ENCODE data around the gene NCEH1.
"Not testable (repeated sequence)": the region's sequence is repeated elsewhere in the genome, so short reads cannot be mapped to it uniquely, and the experiment has no call there.

The NCEH1 gene

GRCh38 chr3:172707030-172707429 lies 3.8 kb downstream of the NCEH1 start:
- DNase-seq (ENCODE audit: low spot score) = no peak

- DNase-seq (ENCODE audit: low spot score) = no peak
Observed at GRCh38 chr3:172705170-172705569, 5.7 kb downstream of the NCEH1 start.

- no peak for DNase-seq (ENCODE audit: low spot score)
Observed at GRCh38 chr3:172704001-172704400, 6.9 kb downstream of the NCEH1 start.

GRCh38 chr3:172702731-172703130 lies 8.1 kb downstream of the NCEH1 start:
- not testable (repeated sequence) for DNase-seq (ENCODE audit: low spot score)

GRCh38 chr3:172702256-172702655 lies 8.6 kb downstream of the NCEH1 start:
- DNase-seq (ENCODE audit: low spot score) = no peak

GRCh38 chr3:172701751-172702150 lies 9.1 kb downstream of the NCEH1 start:
- no peak for DNase-seq (ENCODE audit: low spot score)

- no peak for DNase-seq (ENCODE audit: low spot score)
Observed at GRCh38 chr3:172700936-172701455, 9.9 kb downstream of the NCEH1 start.

GRCh38 chr3:172700256-172700655 lies 10.6 kb downstream of the NCEH1 start:
- no peak for DNase-seq (ENCODE audit: low spot score)

- no peak for DNase-seq (ENCODE audit: low spot score)
Observed at GRCh38 chr3:172699031-172699430, 11.8 kb downstream of the NCEH1 start.

- DNase-seq (ENCODE audit: low spot score) = no peak
Observed at GRCh38 chr3:172698631-172699030, 12.2 kb downstream of the NCEH1 start.

- no peak for DNase-seq (ENCODE audit: low spot score)
Observed at GRCh38 chr3:172697558-172697957, 13.3 kb downstream of the NCEH1 start.

- DNase-seq (ENCODE audit: low spot score) = no peak
Observed at GRCh38 chr3:172696357-172696756, 14.5 kb downstream of the NCEH1 start.

- DNase-seq (ENCODE audit: low spot score) = no peak
Observed at GRCh38 chr3:172694573-172695246, 16.2 kb downstream of the NCEH1 start.

GRCh38 chr3:172692751-172693338 lies 18.0 kb downstream of the NCEH1 start:
- no peak for DNase-seq (ENCODE audit: low spot score)

GRCh38 chr3:172690936-172691335 lies 19.9 kb downstream of the NCEH1 start:
- DNase-seq (ENCODE audit: low spot score) = no peak

GRCh38 chr3:172688588-172688987 lies 22.3 kb downstream of the NCEH1 start:
- no peak for DNase-seq (ENCODE audit: low spot score)

- DNase-seq (ENCODE audit: low spot score) = no peak
Observed at GRCh38 chr3:172687501-172687900, 23.4 kb downstream of the NCEH1 start.

GRCh38 chr3:172685331-172686214 lies 25.3 kb downstream of the NCEH1 start:
- no peak for DNase-seq (ENCODE audit: low spot score)

- DNase-seq (ENCODE audit: low spot score) = no peak
Observed at GRCh38 chr3:172680684-172681083, 30.2 kb downstream of the NCEH1 start.

GRCh38 chr3:172679599-172679998 lies 31.3 kb downstream of the NCEH1 start:
- no peak for DNase-seq (ENCODE audit: low spot score)

- no peak for DNase-seq (ENCODE audit: low spot score)
Observed at GRCh38 chr3:172678068-172678467, 32.8 kb downstream of the NCEH1 start.

GRCh38 chr3:172676196-172676922 lies 34.5 kb downstream of the NCEH1 start:
- DNase-seq (ENCODE audit: low spot score) = no peak
